Neural cell (in vitro differentiated cells): ENCODE results near the gene CUTC. TPM values are rescaled to one million over a fixed set of nuclear protein-coding genes. Genes with fewer than 3 reads are reported as not detected.

Experiments
- H2AFZ ChIP-seq: fragments of 200-600, 300-800 bp; sonication (generic), shearing (Covaris generic); 2 replicates; pipeline ENCODE4 v1.6.0; 2014; ENCODE audit warnings: low read depth, mild to moderate bottlenecking, antibody characterized with exemption, low read length, moderate library complexity
- H3F3A ChIP-seq: fragments of 200-600 bp; shearing (Covaris generic); 2 replicates; pipeline ENCODE4 v1.6.1; 2016; ENCODE audit warnings: mild to moderate bottlenecking, moderate library complexity, mixed read lengths, antibody characterized with exemption, low read length; ENCODE audit not compliant: insufficient read depth, poor library complexity, severe bottlenecking
- H3K27ac ChIP-seq: fragments of 200-600, 300-800 bp; sonication (generic), shearing (Covaris generic); 2 replicates; pipeline ENCODE4 v1.5.1; 2014; ENCODE audit warnings: mild to moderate bottlenecking, low read length, moderate library complexity
- H3K27me3 ChIP-seq: fragments of 300-800, 200-600 bp; sonication (generic), shearing (Covaris generic); 2 replicates; pipeline ENCODE4 v1.6.0; 2014; ENCODE audit warnings: mild to moderate bottlenecking, low read depth, low read length, moderate library complexity; ENCODE audit not compliant: insufficient read depth
- H3K36me3 ChIP-seq: fragments of 300-800, 200-600 bp; sonication (generic), shearing (Covaris generic); 2 replicates; pipeline ENCODE4 v1.5.1; 2014; ENCODE audit warnings: mild to moderate bottlenecking, antibody characterized with exemption, low read length, moderate library complexity; ENCODE audit not compliant: insufficient read depth
- H3K4me2 ChIP-seq: fragments of 300-800, 200-600 bp; sonication (generic), shearing (Covaris generic); 2 replicates; pipeline ENCODE4 v1.6.0; 2014; ENCODE audit warnings: mild to moderate bottlenecking, low read length
- H3K4me3 ChIP-seq: fragments of 300-800, 200-600 bp; sonication (generic), shearing (Covaris generic); 2 replicates; pipeline ENCODE4 v1.5.1; 2014; ENCODE audit warnings: mild to moderate bottlenecking, low read length, moderate library complexity
- H3K79me2 ChIP-seq: fragments of 200-600 bp; shearing (Covaris generic); replicated peaks from 2 replicates; pipeline ENCODE4 v1.6.0; 2014; ENCODE audit warnings: mild to moderate bottlenecking, low read length, moderate library complexity; ENCODE audit not compliant: insufficient read depth
- H3K9ac ChIP-seq: fragments of 300-800, 200-600 bp; sonication (generic), shearing (Covaris generic); 2 replicates; pipeline ENCODE4 v1.6.1; 2016; ENCODE audit warnings: mild to moderate bottlenecking, low read length, mixed read lengths
- H3K9me2 ChIP-seq: fragments of 200-600 bp; shearing (Covaris generic); 2 replicates; pipeline ENCODE4 v1.6.1; 2016; ENCODE audit warnings: mild to moderate bottlenecking, low read length, mixed read lengths; ENCODE audit not compliant: insufficient read depth
- H3K9me3 ChIP-seq: fragments of 200-600, 300-800 bp; sonication (generic), shearing (Covaris generic); 2 replicates; pipeline ENCODE4 v1.6.1; 2016; ENCODE audit warnings: mild to moderate bottlenecking, mixed run types, low read length, moderate library complexity, mixed read lengths
- H4K20me1 ChIP-seq: fragments of 200-600 bp; shearing (Covaris generic); 2 replicates; pipeline ENCODE4 v1.6.1; 2016; ENCODE audit warnings: mild to moderate bottlenecking, mixed run types; ENCODE audit not compliant: insufficient read depth
- CTCF ChIP-seq: fragments of 450-650 bp; IDR thresholded peaks from 2 replicates; pipeline ENCODE4 v1.5.1; 2014; ENCODE audit warnings: antibody characterized with exemption, mild to moderate bottlenecking, moderate library complexity; ENCODE audit not compliant: poor library complexity, severe bottlenecking
- EP300 ChIP-seq: fragments of 450-650 bp; conservative IDR thresholded peaks from 2 replicates; pipeline ENCODE4 v1.6.1; 2014; ENCODE audit warnings: antibody characterized with exemption, mild to moderate bottlenecking, moderate library complexity; ENCODE audit not compliant: poor library complexity, severe bottlenecking
- EZH2 ChIP-seq: fragments of 200-600, 300-800 bp; shearing (Covaris generic), sonication (generic); IDR thresholded peaks from 2 replicates; pipeline ENCODE4 v1.6.1; 2014; ENCODE audit warnings: antibody characterized with exemption, low read length, borderline replicate concordance, mild to moderate bottlenecking; ENCODE audit not compliant: insufficient read depth, poor library complexity, severe bottlenecking
- MXI1 ChIP-seq: fragments of 450-650 bp; conservative IDR thresholded peaks from 2 replicates; pipeline ENCODE4 v1.6.1; 2014; ENCODE audit warnings: antibody characterized with exemption, mild to moderate bottlenecking; ENCODE audit not compliant: poor library complexity, severe bottlenecking
- POLR2AphosphoS5 ChIP-seq: IDR thresholded peaks from 2 replicates; pipeline ENCODE4 v1.6.1; 2012
- RAD21 ChIP-seq: fragments of 450-650 bp; conservative IDR thresholded peaks from 2 replicates; pipeline ENCODE4 v1.6.1; 2014; ENCODE audit warnings: antibody characterized with exemption, mild to moderate bottlenecking, moderate library complexity
- SMC3 ChIP-seq: fragments of 450-650 bp; conservative IDR thresholded peaks from 2 replicates; pipeline ENCODE4 v1.6.1; 2014; ENCODE audit warnings: antibody characterized with exemption, mild to moderate bottlenecking, moderate library complexity; ENCODE audit not compliant: poor library complexity
- TAF1 ChIP-seq: IDR thresholded peaks from 2 replicates; pipeline ENCODE4 v1.6.1; 2012; ENCODE audit warnings: low read depth
- polyA plus RNA-seq: library from polyadenylated mRNA; depleted of rRNA; stranded (reverse); fragments of >200 nt; gene quantifications from 2 replicates; pipeline ENCODE4 v1.2.3, GENCODE V29; 2014
- TF ChIP-seq, protein P1 (sequence below): IDR thresholded peaks from 2 replicates; pipeline ENCODE4 v1.6.1; 2012; ENCODE audit warnings: borderline replicate concordance

The CUTC gene
- polyA plus RNA-seq, 1 donor from 2014 or later, result 26.2 TPM

DNA sequence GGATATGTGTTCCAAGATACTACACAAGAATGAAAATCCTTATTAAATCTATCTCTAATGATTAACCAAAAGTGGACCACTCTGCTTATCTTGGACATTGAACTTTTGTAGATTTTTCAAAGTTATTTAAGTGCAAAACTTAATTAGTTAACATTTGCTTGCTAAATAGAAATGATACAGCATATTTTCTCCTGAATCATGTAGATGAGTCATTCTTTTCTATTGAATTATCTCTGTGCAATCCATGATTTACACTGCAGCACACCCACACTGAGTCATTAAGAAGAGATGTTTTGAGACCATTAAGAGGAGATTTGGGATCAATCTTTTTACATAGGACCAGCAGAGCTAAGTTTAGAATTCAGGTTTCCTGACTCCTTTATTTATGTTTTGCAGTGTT lies 43.8 kb downstream of the CUTC start (continued):
- TF ChIP-seq EZH2, result no peak

- no peaks in the 10 kb centered on the region for H4K20me1 ChIP-seq
- H3K4me2 ChIP-seq, result no peak overlapping the region
- H3F3A ChIP-seq, result no peaks in the 10 kb centered on the region
- H2AFZ ChIP-seq, result no peak overlapping the region
- no peak overlapping the region for H3K4me3 ChIP-seq
- H3K79me2 ChIP-seq, result no peaks in the 10 kb centered on the region
- H3K9me3 ChIP-seq, result no peaks in the 10 kb centered on the region
- H3K36me3 ChIP-seq, result no peaks in the 10 kb centered on the region
- no peak overlapping the region for H3K9ac ChIP-seq
- TF ChIP-seq, protein P1, sequence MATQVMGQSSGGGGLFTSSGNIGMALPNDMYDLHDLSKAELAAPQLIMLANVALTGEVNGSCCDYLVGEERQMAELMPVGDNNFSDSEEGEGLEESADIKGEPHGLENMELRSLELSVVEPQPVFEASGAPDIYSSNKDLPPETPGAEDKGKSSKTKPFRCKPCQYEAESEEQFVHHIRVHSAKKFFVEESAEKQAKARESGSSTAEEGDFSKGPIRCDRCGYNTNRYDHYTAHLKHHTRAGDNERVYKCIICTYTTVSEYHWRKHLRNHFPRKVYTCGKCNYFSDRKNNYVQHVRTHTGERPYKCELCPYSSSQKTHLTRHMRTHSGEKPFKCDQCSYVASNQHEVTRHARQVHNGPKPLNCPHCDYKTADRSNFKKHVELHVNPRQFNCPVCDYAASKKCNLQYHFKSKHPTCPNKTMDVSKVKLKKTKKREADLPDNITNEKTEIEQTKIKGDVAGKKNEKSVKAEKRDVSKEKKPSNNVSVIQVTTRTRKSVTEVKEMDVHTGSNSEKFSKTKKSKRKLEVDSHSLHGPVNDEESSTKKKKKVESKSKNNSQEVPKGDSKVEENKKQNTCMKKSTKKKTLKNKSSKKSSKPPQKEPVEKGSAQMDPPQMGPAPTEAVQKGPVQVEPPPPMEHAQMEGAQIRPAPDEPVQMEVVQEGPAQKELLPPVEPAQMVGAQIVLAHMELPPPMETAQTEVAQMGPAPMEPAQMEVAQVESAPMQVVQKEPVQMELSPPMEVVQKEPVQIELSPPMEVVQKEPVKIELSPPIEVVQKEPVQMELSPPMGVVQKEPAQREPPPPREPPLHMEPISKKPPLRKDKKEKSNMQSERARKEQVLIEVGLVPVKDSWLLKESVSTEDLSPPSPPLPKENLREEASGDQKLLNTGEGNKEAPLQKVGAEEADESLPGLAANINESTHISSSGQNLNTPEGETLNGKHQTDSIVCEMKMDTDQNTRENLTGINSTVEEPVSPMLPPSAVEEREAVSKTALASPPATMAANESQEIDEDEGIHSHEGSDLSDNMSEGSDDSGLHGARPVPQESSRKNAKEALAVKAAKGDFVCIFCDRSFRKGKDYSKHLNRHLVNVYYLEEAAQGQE, result no peak
- no peak for TF ChIP-seq RAD21
- TF ChIP-seq EZH2, result no peak
- no peaks in the 10 kb centered on the region for H3K27me3 ChIP-seq
- no peak overlapping the region for H3K27ac ChIP-seq
- no peaks in the 10 kb centered on the region for H3K9me2 ChIP-seq
Measured at GRCh38 chr10:99777918-99778714, 46.1 kb downstream of the CUTC start.

GRCh38 chr10:99779335-99779734 lies 47.3 kb downstream of the CUTC start:
- H3K4me2 ChIP-seq, result no peak overlapping the region
- H3F3A ChIP-seq, result no peaks in the 10 kb centered on the region
- H3K36me3 ChIP-seq, result no peaks in the 10 kb centered on the region
- no peak overlapping the region for H3K4me3 ChIP-seq
- H3K9ac ChIP-seq, result no peak overlapping the region
- TF ChIP-seq RAD21 (no peak), TAF1 (no peak), CTCF (no peak), MXI1 (no peak), SMC3 (no peak), EP300 (no peak), POLR2AphosphoS5 (no peak), EZH2 (no peak)
- TF ChIP-seq, protein P1, result no peak
- no peaks in the 10 kb centered on the region for H3K27me3 ChIP-seq
- H3K27ac ChIP-seq, result no peak overlapping the region
- no peaks in the 10 kb centered on the region for H3K9me3 ChIP-seq
- H3K79me2 ChIP-seq, result no peaks in the 10 kb centered on the region
- no peaks in the 10 kb centered on the region for H3K9me2 ChIP-seq
- H4K20me1 ChIP-seq, result no peaks in the 10 kb centered on the region
- no peak overlapping the region for H2AFZ ChIP-seq
